ENCODE results near the gene RABGAP1L. TPM values are rescaled to one million over a fixed set of nuclear protein-coding genes. Genes with fewer than 3 reads are reported as not detected.

The RABGAP1L gene
- total and polyA plus RNA-seq, 2 of the 8 experiments (the other 6 are each of a cell fraction or from before 2014, with no cell fraction given): 33.3 to 156 TPM

DNA sequence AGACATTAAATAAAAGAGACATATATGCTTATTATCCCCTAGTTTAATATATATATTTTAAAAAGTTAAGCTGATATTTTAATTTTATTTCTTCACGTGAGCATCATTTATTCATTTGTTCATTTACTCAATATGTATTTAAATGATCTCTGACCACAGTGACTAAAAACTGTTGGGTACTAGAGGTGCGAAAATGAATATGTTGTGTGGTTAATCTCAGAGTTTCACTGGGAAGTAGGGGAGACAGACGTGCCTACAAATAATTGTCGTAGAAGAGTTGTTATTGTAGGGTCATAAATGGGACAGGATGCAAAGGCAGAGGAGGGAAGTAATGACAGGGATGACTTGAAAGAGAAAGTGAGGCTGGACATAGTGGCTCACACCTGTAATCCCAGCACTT lies 627.4 kb downstream of the RABGAP1L start (continued):
- TF ChIP-seq GTF2F1 (IDR thresholded peaks at IDR 0.05; ENCODE audit: borderline replicate concordance, low read depth, low read length): no peak
- no peak for TF ChIP-seq SRF (IDR thresholded peaks at IDR 0.05; ENCODE audit: low read depth, low read length)

Data from H1 (cell line).